Measurements from ENCODE around the gene KLHL6. TPM values are rescaled to one million over a fixed set of nuclear protein-coding genes. Genes with fewer than 3 reads are reported as not detected.

KLHL6 gene, protein sequence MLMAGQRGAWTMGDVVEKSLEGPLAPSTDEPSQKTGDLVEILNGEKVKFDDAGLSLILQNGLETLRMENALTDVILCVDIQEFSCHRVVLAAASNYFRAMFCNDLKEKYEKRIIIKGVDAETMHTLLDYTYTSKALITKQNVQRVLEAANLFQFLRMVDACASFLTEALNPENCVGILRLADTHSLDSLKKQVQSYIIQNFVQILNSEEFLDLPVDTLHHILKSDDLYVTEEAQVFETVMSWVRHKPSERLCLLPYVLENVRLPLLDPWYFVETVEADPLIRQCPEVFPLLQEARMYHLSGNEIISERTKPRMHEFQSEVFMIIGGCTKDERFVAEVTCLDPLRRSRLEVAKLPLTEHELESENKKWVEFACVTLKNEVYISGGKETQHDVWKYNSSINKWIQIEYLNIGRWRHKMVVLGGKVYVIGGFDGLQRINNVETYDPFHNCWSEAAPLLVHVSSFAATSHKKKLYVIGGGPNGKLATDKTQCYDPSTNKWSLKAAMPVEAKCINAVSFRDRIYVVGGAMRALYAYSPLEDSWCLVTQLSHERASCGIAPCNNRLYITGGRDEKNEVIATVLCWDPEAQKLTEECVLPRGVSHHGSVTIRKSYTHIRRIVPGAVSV
- total RNA-seq (1 to 10 TPM in 4 of 10 donors, under 1 TPM in 6; 0.47 to 5.1 (median 0.93) TPM), polyA plus RNA-seq (under 1 TPM; 0.65 to 0.80 TPM)
- long read RNA-seq, donor 1: 0 reads
- long read RNA-seq, donor 2, full-length matches to known transcripts: 1 of 1 reads
- long read RNA-seq, donor 2, partial matches to known transcripts: 0 of 1 reads
- long read RNA-seq, donor 2, other reads (novel, unspliced or antisense): 0 of 1 reads
- long read RNA-seq, donor 3, full-length matches to known transcripts: 2 of 4 reads
- long read RNA-seq, donor 3, partial matches to known transcripts: 1 of 4 reads
- long read RNA-seq, donor 3, other reads (novel, unspliced or antisense): 1 of 4 reads

DNA sequence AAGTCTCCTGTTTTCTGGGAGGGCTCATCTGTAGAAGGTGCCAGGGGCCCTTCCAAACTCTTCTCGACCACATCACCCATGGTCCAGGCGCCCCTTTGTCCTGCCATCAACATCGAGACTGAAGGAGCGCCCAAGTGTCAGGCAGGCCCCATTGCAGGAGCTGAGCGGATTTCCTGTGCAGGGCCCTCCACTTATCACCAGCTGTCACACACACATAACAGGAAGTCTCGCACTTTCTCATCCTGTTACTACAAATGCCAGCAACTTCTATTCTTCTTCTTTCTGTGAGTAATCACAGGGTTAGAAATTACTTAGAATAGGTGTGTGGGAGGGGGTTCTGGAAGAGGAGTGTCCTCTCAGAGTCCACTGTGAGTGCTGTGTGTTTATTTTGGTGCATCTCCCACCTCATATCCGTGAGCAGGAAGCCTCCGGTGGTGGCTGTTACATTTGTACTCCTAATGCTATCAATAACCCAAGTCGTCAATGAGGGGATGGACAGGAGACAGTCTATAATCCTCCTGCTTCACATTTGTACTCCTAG, at the start of gene KLHL6:
TSS of gene KLHL6 (minus strand) at position 166 of the 541 bp plus-strand sequence. CDS start at position 113, 53 bp downstream.
- no peaks in the 10 kb centered on the region for H3K36me3 ChIP-seq
- ATAC-seq (peak; percentile 83 to 93 (median 87)), DNase-seq (peak; percentile 25 to 58)
- intact Hi-C loops (cut with DNase I): loop anchor here in 3 of 10 donors (10.0 kb wide), 1 partner anchor 81 kb away; no protein-coding TSS in a partner anchor
- WGBS, 2 donors: 46 to 48% methylated on average over 9 of the region's 9 CpGs
- H3K4me1 ChIP-seq: peaks cover 0 to 47% (median 23%) of the 10 kb centered on the region in 9 donors
- no peaks in the 10 kb centered on the region for H3K9me3 ChIP-seq
- TF ChIP-seq, protein P1, sequence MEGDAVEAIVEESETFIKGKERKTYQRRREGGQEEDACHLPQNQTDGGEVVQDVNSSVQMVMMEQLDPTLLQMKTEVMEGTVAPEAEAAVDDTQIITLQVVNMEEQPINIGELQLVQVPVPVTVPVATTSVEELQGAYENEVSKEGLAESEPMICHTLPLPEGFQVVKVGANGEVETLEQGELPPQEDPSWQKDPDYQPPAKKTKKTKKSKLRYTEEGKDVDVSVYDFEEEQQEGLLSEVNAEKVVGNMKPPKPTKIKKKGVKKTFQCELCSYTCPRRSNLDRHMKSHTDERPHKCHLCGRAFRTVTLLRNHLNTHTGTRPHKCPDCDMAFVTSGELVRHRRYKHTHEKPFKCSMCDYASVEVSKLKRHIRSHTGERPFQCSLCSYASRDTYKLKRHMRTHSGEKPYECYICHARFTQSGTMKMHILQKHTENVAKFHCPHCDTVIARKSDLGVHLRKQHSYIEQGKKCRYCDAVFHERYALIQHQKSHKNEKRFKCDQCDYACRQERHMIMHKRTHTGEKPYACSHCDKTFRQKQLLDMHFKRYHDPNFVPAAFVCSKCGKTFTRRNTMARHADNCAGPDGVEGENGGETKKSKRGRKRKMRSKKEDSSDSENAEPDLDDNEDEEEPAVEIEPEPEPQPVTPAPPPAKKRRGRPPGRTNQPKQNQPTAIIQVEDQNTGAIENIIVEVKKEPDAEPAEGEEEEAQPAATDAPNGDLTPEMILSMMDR (IDR thresholded peaks at IDR 0.05): no peak
- peak within 1 kb of the TSS in 9 of 10 donors; percentile 3 to 61 (median 23) for H3K4me3 ChIP-seq
- peak within 1 kb of the TSS in 9 of 10 donors; percentile 36 to 91 (median 72) for H3K27ac ChIP-seq
- no peaks in the 10 kb centered on the region for H3K27me3 ChIP-seq

DNA sequence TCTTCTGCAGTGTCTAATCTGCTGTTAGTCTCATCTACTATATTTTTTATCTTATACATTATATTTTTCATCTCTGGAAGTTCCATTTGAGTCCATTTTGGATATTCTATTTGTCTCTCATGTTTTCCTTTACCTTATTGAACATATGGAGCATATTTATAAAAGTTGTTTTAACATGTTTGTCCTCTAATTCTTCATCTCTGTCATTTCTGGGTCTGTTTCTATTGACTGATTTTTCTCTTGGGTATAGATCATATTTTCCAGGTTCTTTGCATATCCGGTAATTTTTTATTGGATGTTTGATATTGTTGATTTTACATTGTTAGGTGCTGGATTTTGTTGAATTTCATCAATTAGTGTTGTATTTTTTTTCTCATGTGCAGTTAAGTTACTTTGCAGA, 42.5 kb upstream of the KLHL6 start:
- Histone ChIP-seq H3K36me3 (peaks cover 0 to 5% (median 0%) of the 10 kb centered on the region in 9 donors), H3K27me3 (no peaks in the 10 kb centered on the region), H3K4me1 (no peaks in the 10 kb centered on the region), H3K4me3 (no peak overlapping the region), H3K9me3 (peaks cover 0 to 32% (median 8%) of the 10 kb centered on the region in 11 donors), H3K27ac (no peak overlapping the region)
- intact Hi-C loops (cut with DNase I): loop anchor here in 1 of 10 donors (5.0 kb wide), 1 partner anchor 149 kb away; no protein-coding TSS in a partner anchor
- TF ChIP-seq, protein P1 (IDR thresholded peaks at IDR 0.05): no peak
- ATAC-seq (no peak), DNase-seq (no peak)
- 67 to 83% methylated on average over 1 of the region's 1 CpG for WGBS, 2 donors

DNA sequence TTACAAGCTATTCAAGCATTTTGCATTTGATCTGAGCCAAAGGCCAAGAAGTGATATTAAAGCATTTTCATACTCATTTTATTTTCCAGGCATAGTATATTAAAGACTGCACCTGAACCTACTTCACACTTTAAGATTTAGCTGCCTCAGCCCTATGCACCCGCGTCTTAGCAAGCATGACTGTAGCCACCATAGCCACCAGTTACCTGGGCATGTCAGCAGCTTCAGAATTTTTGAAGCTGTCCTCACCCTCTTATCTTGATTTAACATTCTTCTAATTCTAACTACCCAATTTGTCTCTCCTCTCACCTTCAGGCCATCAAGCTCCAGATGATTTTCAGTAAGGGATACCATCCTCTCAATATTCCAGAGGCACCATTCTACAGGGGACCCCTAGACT, 39.1 kb upstream of the KLHL6 start:
- TF ChIP-seq, protein P1 (IDR thresholded peaks at IDR 0.05): no peak
- Histone ChIP-seq H3K4me3 (no peak overlapping the region), H3K36me3 (peaks cover 0 to 5% (median 0%) of the 10 kb centered on the region in 9 donors), H3K4me1 (peaks cover 0 to 10% (median 4%) of the 10 kb centered on the region in 9 donors), H3K27ac (no peak overlapping the region), H3K9me3 (peaks cover 0 to 32% (median 8%) of the 10 kb centered on the region in 11 donors), H3K27me3 (no peaks in the 10 kb centered on the region)
- DNase-seq (no peak), ATAC-seq (no peak)
- 97 to 98% methylated on average over 2 of the region's 2 CpGs for WGBS, 2 donors
- intact Hi-C loops (cut with DNase I): loop anchor here in 1 of 10 donors (5.0 kb wide), 1 partner anchor 153 kb away; no protein-coding TSS in a partner anchor
